Endothelial cell of hepatic sinusoid (primary cell): ENCODE results near the gene RNF207.

ENCODE experiments used
- in situ Hi-C: cut with HindIII; loops from 2 replicates; pipeline ENCODE4 v1.10.0; 2017; ENCODE audit warnings: low sequenced_read_pairs

RNF207 gene

GRCh38 chr1:6205849-6206519 lies at the start of gene RNF207:
Gene RNF207, plus strand, starts transcription at chr1:6206119. Its CDS starts 417 bp downstream, at chr1:6206536.
- in situ Hi-C loops, result no loop called here

DNA sequence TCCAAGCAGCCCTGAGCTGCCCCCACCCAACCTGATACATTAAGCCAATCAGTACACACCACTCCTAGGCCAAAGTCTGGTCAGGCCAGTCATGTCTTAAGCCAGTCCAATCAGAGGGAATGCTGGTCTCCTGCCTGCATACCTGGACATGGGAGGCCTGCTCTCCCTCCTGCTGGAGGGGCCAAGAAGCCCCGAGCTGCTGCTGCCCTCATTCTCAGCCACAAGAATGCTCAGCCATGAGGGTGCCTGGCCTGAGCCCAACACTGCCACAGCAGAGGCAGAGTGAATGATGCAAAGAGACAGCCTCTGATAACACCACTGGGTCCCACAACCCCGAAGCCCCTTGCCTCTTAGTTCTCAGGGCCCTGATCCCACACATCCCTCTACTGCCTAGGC lies 48.8 kb upstream of the RNF207 start:
- in situ Hi-C loops, result no loop called here

DNA sequence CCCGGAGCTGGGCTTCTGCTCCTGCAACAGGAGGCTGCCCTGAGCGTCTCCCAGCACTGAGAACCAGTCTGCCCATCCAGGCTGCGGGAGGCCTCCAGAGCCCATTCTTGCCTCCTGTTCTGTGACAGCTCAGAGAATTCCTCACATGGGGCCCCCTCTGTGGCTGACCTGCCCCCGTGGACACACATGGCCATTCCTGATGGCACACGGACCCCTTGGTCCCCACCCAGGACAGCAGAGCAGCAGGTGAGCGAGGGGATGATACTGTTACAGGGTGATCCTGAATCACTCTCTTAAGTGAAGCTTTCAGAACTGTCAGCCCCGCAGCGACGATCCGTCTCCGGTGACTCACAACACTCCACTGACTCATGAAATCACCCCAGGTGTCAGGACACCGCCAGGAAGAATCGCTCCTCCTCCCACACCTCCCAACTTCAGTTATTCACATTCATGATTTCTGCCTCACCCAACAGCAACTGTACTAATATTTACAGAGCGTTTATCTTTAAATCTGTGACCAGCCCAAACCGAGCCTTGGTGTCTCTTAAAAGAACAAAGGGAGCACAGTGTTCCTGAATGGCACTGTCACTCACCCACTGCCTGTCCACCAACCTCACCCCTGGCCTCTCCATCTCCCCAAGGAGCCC lies 48.3 kb upstream of the RNF207 start:
- in situ Hi-C loops, result no loop called here

GRCh38 chr1:6158181-6158580 lies 47.7 kb upstream of the RNF207 start:
- in situ Hi-C loops, result no loop called here

DNA sequence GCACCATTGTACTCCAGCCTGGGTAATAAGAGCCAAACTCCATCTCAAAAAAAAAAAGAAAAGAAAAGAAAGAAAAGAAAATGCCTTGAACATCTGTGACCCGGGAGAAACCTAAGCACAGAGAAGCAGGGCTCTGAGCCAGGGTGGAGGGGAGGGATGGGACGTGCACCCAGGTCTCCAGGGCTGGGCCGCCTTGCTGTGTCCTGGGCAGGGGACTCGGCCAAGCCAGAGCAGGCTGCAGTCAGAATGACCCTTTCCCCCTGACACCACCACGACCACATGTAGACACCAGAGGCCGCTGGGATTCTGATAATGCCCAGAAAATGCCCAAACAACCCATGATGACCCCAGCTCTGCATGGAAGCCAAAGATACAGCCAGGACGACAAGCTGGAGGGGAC lies 43.6 kb upstream of the RNF207 start:
- in situ Hi-C loops, result no loop called here

GRCh38 chr1:6162773-6163172 lies 43.1 kb upstream of the RNF207 start:
- in situ Hi-C loops, result no loop called here

DNA sequence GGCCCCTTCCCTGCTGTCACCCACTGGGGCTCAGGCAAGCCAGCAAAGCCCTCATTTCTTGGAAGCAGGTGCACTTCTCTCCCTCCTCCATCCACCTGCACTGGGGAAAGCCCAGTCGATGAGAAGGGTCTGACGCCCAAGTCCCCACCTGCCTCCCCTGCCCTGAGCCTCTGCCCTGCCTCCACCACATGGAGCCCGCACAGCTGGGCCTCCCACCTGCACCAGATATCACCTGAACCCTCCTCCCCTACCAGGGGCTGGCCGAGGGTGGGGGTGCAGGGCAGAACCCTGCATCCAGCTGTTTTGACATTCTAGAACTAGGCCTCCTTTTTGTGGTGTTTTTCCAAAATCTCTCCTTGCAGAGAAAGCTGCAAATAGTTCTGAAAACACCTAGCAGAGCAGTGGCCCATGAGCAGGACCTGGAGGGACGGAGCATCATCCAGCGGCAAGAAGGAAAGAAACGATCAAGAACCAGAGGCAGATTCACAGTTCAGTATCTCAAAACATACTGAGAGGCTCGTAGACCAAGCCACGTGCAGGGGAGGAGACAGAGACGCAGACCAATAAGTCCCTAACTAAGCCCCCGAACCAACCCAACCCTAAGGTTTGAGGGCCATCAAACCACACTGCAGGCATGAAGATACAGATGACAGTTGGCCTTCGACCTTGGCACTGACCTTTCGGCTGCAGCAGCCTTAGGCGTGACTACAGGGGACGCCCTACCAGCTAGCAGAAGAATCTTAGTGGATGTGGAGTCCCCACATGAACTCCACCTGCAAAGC lies 42.5 kb upstream of the RNF207 start:
- in situ Hi-C loops, result no loop called here

- in situ Hi-C loops, result no loop called here
Observed at GRCh38 chr1:6163973-6164617, 41.8 kb upstream of the RNF207 start.

GRCh38 chr1:6165027-6165426 lies 40.9 kb upstream of the RNF207 start:
- in situ Hi-C loops, result no loop called here

- in situ Hi-C loops, result no loop called here
Observed at GRCh38 chr1:6165441-6165985, 40.4 kb upstream of the RNF207 start.

- in situ Hi-C loops, result no loop called here
Observed at GRCh38 chr1:6166221-6166620, 39.7 kb upstream of the RNF207 start.

GRCh38 chr1:6166655-6167390 lies 39.1 kb upstream of the RNF207 start:
- in situ Hi-C loops, result no loop called here

DNA sequence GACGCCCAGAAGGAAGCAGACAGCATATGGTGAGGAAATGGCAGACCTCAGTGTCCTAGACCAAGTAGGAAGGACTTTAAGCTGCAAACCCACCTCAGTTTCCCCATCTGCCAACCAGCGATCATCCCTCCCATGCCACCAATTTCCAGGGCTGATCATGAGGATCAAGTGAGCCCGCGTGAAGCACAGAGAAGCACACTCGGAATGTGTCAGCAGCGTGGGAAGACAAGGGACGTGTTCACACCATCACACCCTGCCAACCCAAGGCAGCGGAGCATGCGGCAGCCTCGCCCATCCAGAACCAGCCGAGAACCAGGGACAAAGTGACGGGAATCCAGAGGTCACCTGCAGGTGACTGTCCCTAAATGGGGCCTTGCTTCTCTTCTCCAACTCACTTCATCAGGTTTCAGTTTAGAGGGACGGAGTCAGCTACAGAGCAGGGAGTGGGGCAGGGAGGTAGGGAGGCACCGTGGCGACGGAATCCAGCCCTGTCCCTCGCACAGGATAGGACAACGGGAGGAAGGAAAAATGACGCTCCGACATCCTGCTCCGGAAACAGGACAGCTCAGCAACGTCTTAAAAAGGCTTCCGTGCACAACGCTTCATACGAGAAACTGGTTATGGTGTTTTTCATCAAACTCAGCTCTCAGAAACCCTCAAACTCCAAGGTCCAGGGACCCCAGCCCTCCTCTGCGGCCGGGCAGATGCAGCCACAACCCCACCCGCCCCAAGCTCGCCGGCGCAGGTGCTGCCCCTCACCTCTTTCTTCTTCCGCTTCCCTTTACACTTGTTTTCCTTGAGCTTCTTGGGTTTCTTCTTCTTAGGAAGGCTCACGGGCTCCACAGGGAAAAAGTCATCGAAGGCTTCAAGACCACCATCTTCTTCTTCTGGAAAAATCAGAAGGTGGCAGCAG lies 38.3 kb upstream of the RNF207 start:
- in situ Hi-C loops, result no loop called here

- in situ Hi-C loops, result no loop called here
Observed at GRCh38 chr1:6168947-6169586, 36.9 kb upstream of the RNF207 start.

DNA sequence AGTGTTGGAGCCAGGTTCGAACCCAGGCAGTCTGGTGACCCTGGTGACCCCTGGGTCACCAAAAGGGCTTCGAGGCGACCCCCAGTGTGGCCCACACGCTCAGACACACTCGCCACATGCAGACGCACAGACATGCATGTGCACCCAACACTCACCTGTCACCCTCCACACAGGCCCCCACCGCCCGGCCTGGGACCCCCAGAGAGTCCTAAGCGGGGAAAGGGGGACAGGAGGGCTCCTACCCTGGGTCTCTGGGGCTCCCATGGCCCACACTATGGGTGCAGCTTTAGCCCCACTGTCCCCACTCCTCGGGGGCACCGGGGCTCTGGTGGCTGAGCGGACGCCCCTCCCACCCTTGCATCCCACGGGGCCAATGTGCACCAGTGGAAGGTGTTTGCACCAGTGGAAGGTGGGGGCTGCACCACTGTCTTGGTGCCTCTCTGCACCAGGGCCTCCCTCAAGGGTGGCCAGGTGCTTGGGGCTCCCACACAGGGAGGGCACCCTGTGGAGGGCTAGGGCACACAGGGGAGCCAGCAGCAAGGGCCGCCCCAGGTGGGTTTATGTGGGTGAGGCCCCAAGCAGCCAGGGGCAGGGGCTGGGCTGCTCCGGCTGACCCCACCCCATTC lies 35.7 kb upstream of the RNF207 start:
- in situ Hi-C loops, result no loop called here

- in situ Hi-C loops, result no loop called here
Observed at GRCh38 chr1:6170742-6171201, 35.1 kb upstream of the RNF207 start.

GRCh38 chr1:6171548-6172124 lies 34.3 kb upstream of the RNF207 start:
- in situ Hi-C loops, result no loop called here

GRCh38 chr1:6172549-6172948 lies 33.4 kb upstream of the RNF207 start:
- in situ Hi-C loops, result no loop called here
